WTC11 (cell line): ENCODE measurements around the gene SLC25A6. TPM values are rescaled to one million over a fixed set of nuclear protein-coding genes. Genes with fewer than 3 reads are reported as not detected.

Experiments used
- AR ChIP-seq: fragments of 250-450 bp; sonication (Bioruptor Pico); IDR thresholded peaks from 2 replicates; pipeline ENCODE4 v1.9.0; 2021; ENCODE audit warnings: mild to moderate bottlenecking
- ARID4B ChIP-seq: sonication (generic); formaldehyde crosslinking; IDR thresholded peaks from 2 replicates; pipeline ENCODE4 v1.8.0; 2023; ENCODE audit warnings: missing genetic modification reagents, mild to moderate bottlenecking, borderline replicate concordance
- ATF2 ChIP-seq: sonication (generic); formaldehyde crosslinking; IDR thresholded peaks from 2 replicates; pipeline ENCODE4 v1.8.1; 2022; ENCODE audit warnings: low read depth, missing genetic modification reagents, borderline replicate concordance
- ELF4 ChIP-seq: sonication (generic); formaldehyde crosslinking; IDR thresholded peaks from 2 replicates; pipeline ENCODE4 v1.8.1; 2022; ENCODE audit warnings: low read depth, mild to moderate bottlenecking, moderate library complexity, missing genetic modification reagents
- ETV6 ChIP-seq: sonication (generic); formaldehyde crosslinking; IDR thresholded peaks from 2 replicates; pipeline ENCODE4 v1.8.1; 2022; ENCODE audit warnings: mild to moderate bottlenecking, missing genetic modification reagents
- FOXP4 ChIP-seq: sonication (generic); formaldehyde crosslinking; IDR thresholded peaks from 2 replicates; pipeline ENCODE4 v1.8.0; 2022; ENCODE audit warnings: mild to moderate bottlenecking, missing genetic modification reagents
- GABPB1 ChIP-seq: sonication (generic); formaldehyde crosslinking; IDR thresholded peaks from 2 replicates; pipeline ENCODE4 v1.8.1; 2023; ENCODE audit warnings: mild to moderate bottlenecking, missing genetic modification reagents
- GTF2I ChIP-seq: fragments of 250-450 bp; sonication (Bioruptor Pico); conservative IDR thresholded peaks from 2 replicates; pipeline ENCODE4 v1.4.0; 2021; ENCODE audit warnings: mild to moderate bottlenecking
- IRF1 ChIP-seq: sonication (generic); formaldehyde crosslinking; IDR thresholded peaks from 2 replicates; pipeline ENCODE4 v1.8.0; 2023; ENCODE audit warnings: missing genetic modification reagents
- JAZF1 ChIP-seq: fragments of 250-450 bp; sonication (Bioruptor Pico); IDR thresholded peaks from 2 replicates; pipeline ENCODE4 v1.9.0; 2021; ENCODE audit warnings: moderate library complexity, mild to moderate bottlenecking, inconsistent platforms
- NFE2L1 ChIP-seq: sonication (generic); formaldehyde crosslinking; IDR thresholded peaks from 2 replicates; pipeline ENCODE4 v1.8.1; 2023; ENCODE audit warnings: missing genetic modification reagents
- USF1 ChIP-seq: sonication (generic); formaldehyde crosslinking; IDR thresholded peaks from 2 replicates; pipeline ENCODE4 v1.8.0; 2022; ENCODE audit warnings: mild to moderate bottlenecking, missing genetic modification reagents
- ZNF281 ChIP-seq: sonication (generic); formaldehyde crosslinking; IDR thresholded peaks from 2 replicates; pipeline ENCODE4 v1.8.0; 2023; ENCODE audit warnings: mild to moderate bottlenecking, missing genetic modification reagents
- ZNF396 ChIP-seq: fragments of 250-450 bp; sonication (Bioruptor Pico); IDR thresholded peaks from 2 replicates; pipeline ENCODE4 v1.8.0; 2021; ENCODE audit warnings: mild to moderate bottlenecking, moderate library complexity, borderline replicate concordance
- ZNF425 ChIP-seq: fragments of 250-450 bp; sonication (Bioruptor Pico); conservative IDR thresholded peaks from 2 replicates; pipeline ENCODE4 v1.9.0; 2021; ENCODE audit warnings: mild to moderate bottlenecking
- total RNA-seq: library from RNA; stranded (reverse); gene quantifications from 3 replicates; pipeline ENCODE4 v1.2.3, GENCODE V29; 2021

SLC25A6 gene
- total RNA-seq, 1 experiment from 2014 or later, result 627 TPM

- TF ChIP-seq IRF1 (CRISPR knock-in tag) (no peak), ZNF396 (CRISPR knock-in tag) (no peak), JAZF1 (CRISPR knock-in tag) (no peak), ELF4 (no peak), NFE2L1 (CRISPR knock-in tag) (no peak), USF1 (no peak), GABPB1 (CRISPR knock-in tag) (peak; percentile 39; the same call in 1 of the 2 replicates), ZNF281 (CRISPR knock-in tag) (0 out of 2 replicates have a peak, but pooled peaks have one; percentile 43), ARID4B (CRISPR knock-in tag) (no peak; the same call in 1 of the 2 replicates), FOXP4 (CRISPR knock-in tag) (no peak), ETV6 (CRISPR knock-in tag) (no peak), ATF2 (CRISPR knock-in tag) (no peak), AR (0 out of 2 replicates have a peak, but pooled peaks have one; percentile 50), GTF2I (CRISPR knock-in tag) (no peak), ZNF425 (no peak)
Measured at GRCh38 chrX:1392376-1393068, 609 bp upstream of the SLC25A6 start (continued).
